GM18951 (cell line): ENCODE data around the gene AUTS2.

ENCODE experiments used
- POLR2A ChIP-seq: IDR thresholded peaks from 4 replicates; pipeline ENCODE4 v1.6.1; 2011; ENCODE audit warnings: mild to moderate bottlenecking; ENCODE audit not compliant: insufficient read length, insufficient read depth; ENCODE audit errors: extremely low read depth
- in situ Hi-C: fragments of 300-500 bp; cut with MboI; formaldehyde crosslinking; loops from one replicate; pipeline ENCODE4 v1.12.0; 2022; ENCODE audit warnings: low sequenced_read_pairs, mixed read lengths, inconsistent platforms; ENCODE audit not compliant: unreplicated experiment

Gene AUTS2

DNA sequence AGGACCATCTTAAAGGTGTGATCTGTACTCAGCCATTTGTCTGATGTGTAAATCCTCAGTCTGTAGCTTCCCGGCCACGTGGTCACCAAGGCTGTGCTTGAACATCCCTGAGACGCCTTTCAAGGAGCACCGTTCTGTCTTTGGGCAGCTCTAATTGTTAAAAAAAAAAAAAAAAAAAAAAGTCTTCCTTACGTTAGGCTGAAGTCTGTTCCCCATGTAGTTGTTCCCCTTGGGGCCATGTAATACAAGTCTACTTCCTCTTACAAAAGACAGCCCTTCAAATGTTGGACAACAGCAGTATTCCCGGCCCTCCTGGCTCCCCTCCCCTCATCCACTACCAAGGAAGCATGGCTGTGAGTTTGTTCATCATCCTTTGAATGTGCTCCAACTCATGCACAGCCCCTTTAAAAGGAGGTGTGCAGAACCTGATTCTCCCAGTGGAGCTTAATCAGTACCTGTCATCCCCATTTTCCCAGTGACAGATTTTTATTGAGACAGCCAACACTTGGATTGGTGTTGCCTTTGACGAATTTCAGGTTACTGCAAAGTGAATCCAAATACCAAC, 1141.5 kb downstream of the AUTS2 start:
- no peak for TF ChIP-seq POLR2A
- in situ Hi-C loops, result no loop called here

DNA sequence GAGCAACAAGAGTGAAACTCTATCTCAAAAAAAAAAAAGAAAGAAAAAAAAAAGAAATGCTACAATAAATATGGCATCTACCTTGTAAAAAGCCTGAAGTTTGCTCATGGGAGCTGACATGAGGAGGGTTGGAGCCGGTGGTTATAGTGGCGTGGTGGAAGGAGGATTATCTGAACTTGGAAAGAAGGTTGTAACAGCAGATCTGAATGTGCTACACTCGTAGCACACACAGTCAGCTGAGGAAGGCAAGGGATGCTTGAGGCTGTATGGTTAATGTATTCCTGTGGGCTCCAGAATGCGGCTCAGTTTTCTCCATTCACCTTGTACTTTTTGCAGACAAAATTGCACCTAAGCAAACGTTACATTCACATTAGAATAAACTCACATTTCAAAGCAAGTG, 1143.4 kb downstream of the AUTS2 start:
- in situ Hi-C loops, result no loop called here
- TF ChIP-seq POLR2A, result no peak

DNA sequence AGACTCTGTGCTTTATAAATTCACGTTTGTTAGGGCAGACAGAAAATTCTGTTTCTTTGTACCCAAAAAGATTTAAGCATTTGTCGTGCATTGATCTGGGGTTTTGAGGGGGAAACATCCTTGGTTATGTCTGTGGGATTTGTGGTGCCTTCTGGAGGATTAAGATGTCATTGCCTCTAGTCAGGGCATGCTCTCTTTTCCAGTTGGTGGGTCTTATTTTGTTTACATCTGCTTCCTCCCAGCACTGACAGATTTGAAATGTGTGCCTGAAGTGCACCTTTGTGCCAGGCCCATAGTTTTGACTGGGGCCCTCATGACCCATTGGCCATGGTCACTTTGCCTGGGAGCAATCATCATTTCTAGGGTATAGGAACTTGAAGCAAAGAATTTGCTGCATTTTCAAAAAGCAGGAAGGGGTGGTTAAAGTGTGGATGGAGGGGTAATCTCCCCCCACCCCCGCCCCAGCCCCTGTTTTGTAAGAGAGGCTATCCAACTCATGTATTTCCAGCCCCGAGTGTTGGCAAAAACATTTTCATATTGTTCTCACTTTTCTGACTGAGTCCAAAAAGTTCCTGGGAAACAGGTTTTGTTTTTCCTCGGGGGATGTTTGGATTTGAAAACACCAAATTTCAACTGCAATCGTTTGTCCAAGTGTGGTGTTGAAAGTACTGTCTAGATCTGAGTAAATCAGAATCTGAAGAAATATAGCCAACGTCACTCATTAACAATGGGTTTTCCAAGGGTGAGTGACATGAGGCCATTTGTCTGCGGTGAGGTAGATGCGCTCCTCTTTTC, 1145.5 kb downstream of the AUTS2 start:
- in situ Hi-C loops, result no loop called here
- TF ChIP-seq POLR2A, result no peak

DNA sequence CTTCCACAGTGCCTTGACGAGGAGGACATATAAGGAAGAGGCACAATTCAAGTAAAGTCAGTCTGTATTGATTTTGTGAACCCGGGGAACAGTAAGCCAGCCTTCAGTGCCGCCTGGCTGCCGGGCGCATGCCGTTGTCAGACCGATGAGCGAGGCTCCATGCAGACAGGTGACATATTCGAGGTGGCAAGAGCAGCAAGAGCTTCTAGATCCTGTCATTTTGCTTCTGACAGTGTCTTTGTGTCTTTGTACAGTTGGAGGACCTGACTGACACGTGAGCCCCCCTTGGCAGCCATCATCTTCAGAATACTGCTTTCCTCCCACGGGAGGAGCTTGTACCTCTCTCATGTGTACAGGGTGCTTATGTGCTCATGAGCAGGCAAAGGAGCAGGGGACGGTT, 1146.2 kb downstream of the AUTS2 start:
- TF ChIP-seq POLR2A, result no peak
- in situ Hi-C loops, result no loop called here

DNA sequence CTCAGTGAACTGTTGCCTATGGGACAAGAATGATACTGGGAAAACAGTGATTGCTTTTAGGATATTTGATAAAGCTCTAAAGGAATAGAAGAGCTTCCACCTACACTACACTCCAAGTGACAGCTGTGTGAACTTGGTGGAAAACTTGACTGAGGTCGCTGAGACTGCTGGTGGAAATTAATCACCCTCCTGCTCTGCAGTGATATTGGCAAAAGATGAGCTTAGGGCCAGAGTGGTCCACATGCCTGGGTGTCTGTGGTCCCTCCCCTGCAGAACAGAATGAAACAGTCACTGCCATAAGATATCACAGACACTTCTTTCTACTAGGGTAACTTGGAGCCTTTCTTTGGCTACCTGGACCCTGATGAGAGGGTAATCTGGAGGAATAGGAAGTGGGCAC, 1151.6 kb downstream of the AUTS2 start:
- in situ Hi-C loops, result no loop called here
- TF ChIP-seq POLR2A, result no peak

- no peak for TF ChIP-seq POLR2A
- in situ Hi-C loops, result no loop called here
Measured at GRCh38 chr7:70751895-70752294, 1153.6 kb downstream of the AUTS2 start.

DNA sequence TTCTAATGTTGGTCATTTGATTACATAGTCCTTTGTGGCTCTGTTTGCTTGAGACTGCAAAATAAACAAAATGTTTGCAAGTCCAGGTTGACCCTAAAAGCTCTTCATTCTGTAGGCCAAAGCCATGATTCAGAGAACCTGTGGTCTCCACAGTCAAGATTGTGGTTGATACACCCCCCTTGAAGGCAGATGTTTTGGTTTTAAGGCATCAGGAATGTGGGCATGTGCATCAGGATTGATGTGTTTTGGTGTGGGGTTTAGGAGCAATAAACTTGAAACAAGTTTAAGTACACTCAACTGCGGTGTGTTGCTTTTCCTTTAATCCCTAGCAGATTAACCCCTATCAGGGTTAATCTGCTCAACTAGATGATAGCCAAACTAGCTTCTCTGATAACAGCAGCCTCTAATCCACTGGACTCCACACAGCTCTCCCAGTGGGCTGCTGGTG, 1154.5 kb downstream of the AUTS2 start:
- in situ Hi-C loops, result no loop called here
- no peak for TF ChIP-seq POLR2A

GRCh38 chr7:70756789-70757188, 1158.5 kb downstream of the AUTS2 start:
- no peak for TF ChIP-seq POLR2A
- in situ Hi-C loops, result no loop called here

DNA sequence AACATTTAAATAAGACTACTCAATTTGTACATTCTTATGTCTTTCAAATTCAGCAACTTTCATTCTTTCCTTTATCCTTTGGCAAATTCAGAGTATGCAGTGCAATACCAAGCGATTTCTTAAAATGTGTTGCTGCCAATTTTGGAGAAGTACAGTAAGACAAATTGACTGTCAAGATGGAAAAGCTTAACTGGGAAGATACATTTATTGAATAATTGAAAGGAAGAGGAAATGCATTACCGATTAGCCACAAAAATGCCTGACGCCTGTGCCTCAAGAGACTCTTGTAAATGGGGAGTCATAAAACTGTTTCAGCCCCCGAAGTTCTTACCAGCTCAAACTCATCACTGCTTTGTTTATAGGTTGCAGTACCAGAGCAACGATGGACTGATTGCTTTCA, 1160.4 kb downstream of the AUTS2 start:
- TF ChIP-seq POLR2A, result no peak
- in situ Hi-C loops, result no loop called here

- in situ Hi-C loops, result no loop called here
- no peak for TF ChIP-seq POLR2A
Measured at GRCh38 chr7:70759674-70760073, 1161.4 kb downstream of the AUTS2 start.

- in situ Hi-C loops, result no loop called here
Measured at GRCh38 chr7:70761711-70762328, 1163.5 kb downstream of the AUTS2 start.

DNA sequence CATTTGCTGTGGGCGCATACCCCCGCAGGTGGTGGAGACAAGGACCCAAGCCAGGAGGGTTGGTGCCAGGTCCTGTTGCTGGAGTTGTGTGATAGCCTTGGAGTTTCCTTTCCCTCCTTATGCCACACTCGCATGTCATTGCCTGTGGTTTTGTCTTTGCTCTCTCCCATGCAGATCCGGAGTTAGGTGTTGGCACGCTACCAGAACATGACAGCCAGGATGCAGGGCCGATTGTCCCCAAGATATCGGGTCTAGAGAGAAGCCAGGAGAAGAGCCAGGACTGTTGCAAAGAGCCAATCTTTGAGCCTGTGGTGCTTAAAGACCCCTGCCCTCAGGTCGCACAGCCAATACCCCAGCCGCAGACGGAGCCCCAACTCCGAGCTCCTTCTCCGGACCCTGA, 1164.4 kb downstream of the AUTS2 start:
- no peak for TF ChIP-seq POLR2A
- in situ Hi-C loops, result no loop called here

More at GRCh38 chr7:70761711-70762328, 1163.5 kb downstream of the AUTS2 start:
- no peak for TF ChIP-seq POLR2A

DNA sequence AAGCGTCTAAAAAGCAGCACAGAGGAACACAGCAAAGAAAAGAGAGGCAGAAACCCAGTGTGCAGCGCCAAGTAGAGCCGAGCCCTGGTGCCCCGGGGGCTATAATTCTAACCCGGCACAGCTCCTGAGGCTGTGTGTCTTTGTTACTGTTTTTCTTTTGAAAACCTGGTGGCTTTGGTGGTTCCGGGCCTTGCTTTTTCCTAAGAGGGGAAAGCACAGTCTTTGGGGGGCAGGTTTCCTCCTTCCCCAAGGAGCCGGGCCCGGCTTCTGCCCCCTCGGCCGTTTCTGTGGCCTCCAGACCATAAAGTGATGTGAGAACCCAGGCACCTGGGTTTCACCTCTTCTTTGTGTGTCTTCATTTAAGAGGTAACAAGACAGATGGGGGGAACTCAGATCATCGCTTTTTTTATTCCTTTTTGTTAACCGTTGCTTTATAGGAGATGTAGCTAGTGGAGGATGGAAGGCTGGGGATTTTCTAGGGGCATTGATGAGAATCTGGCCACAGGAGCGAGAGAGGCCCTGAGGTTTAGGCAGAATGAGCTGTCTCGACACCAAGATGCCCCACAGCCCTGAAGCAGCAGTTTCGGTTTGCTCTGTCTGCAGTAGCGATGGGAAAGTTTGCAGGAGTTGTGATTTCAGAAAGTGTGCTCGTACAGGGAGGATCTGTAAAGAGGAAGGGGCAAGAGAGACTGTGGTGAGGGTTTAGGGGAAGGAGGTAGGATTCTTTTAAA, 1165.9 kb downstream of the AUTS2 start:
- in situ Hi-C loops, result no loop called here
- no peak for TF ChIP-seq POLR2A
